Measurements from ENCODE around the gene NOL7.

Gene NOL7

GRCh38 chr6:13600036-13600435, 15.1 kb upstream of the NOL7 start:
- DNase-seq = no peak

- no peak for DNase-seq
These were observed 11.0 kb upstream of the NOL7 start for GRCh38 chr6:13604135-13604534.

- no peak for DNase-seq
These were observed 10.4 kb upstream of the NOL7 start for GRCh38 chr6:13604546-13605416.

GRCh38 chr6:13605634-13606033, 9.5 kb upstream of the NOL7 start:
- no peak for DNase-seq

- no peak for DNase-seq
These were observed 3.4 kb upstream of the NOL7 start for GRCh38 chr6:13611715-13612114.

- no peak for DNase-seq
These were observed 2.0 kb upstream of the NOL7 start for GRCh38 chr6:13613029-13613594.

- peak; percentile 43 for DNase-seq
These were observed 809 bp upstream of the NOL7 start for GRCh38 chr6:13614126-13614925.

GRCh38 chr6:13615792-13616120, 621 bp downstream of the NOL7 start:
- peak; percentile 0 for DNase-seq

- DNase-seq = no peak
These were observed 1.9 kb downstream of the NOL7 start for GRCh38 chr6:13617066-13617465.

GRCh38 chr6:13624871-13625288, 9.7 kb downstream of the NOL7 start:
- peak; percentile 11 for DNase-seq

GRCh38 chr6:13629459-13630116, 14.5 kb downstream of the NOL7 start:
- no peak for DNase-seq

- no peak for DNase-seq
These were observed 15.4 kb downstream of the NOL7 start for GRCh38 chr6:13630499-13630898.

- DNase-seq = no peak
These were observed 18.2 kb downstream of the NOL7 start for GRCh38 chr6:13633343-13633742.

GRCh38 chr6:13635948-13636658, 21.0 kb downstream of the NOL7 start:
- DNase-seq = no peak

GRCh38 chr6:13638014-13638413, 22.9 kb downstream of the NOL7 start:
- DNase-seq = no peak

- no peak for DNase-seq
These were observed 23.5 kb downstream of the NOL7 start for GRCh38 chr6:13638626-13639025.

GRCh38 chr6:13641315-13641714, 26.2 kb downstream of the NOL7 start:
- no peak for DNase-seq

- DNase-seq = no peak
These were observed 28.0 kb downstream of the NOL7 start for GRCh38 chr6:13643125-13643524.

GRCh38 chr6:13648850-13649249, 33.7 kb downstream of the NOL7 start:
- DNase-seq = no peak

- DNase-seq = no peak
These were observed 34.3 kb downstream of the NOL7 start for GRCh38 chr6:13649393-13649792.

GRCh38 chr6:13653296-13653695, 38.2 kb downstream of the NOL7 start:
- no peak for DNase-seq

GRCh38 chr6:13654496-13654895, 39.4 kb downstream of the NOL7 start:
- DNase-seq = no peak

GRCh38 chr6:13655700-13656099, 40.6 kb downstream of the NOL7 start:
- DNase-seq = no peak

All from NCI-H2171 (cell line).